OCI-LY7 (cell line): ENCODE data around the gene GPATCH8. TPM values are rescaled to one million over a fixed set of nuclear protein-coding genes. Genes with fewer than 3 reads are reported as not detected.

ENCODE experiments used
- BruUV-seq: library from RNA; stranded (reverse); fragments of 400-500 nt; replicated peaks from 2 replicates; lab custom pipeline; 2021; lab: Mats Ljungman, UMichigan
- CTCF ChIA-PET: fragments of 300-600 bp; sonication (Branson Sonifier 250); formaldehyde crosslinking; loops from one replicate; lab custom pipeline; 2022; ENCODE audit warnings: antibody characterized with exemption; ENCODE audit not compliant: unreplicated experiment; lab: Charles Lee
- POLR2A ChIA-PET: fragments of 300-600 bp; sonication (Branson Sonifier 250); formaldehyde crosslinking; loops from one replicate; lab custom pipeline; 2022; ENCODE audit warnings: antibody characterized with exemption; lab: Charles Lee
- DNase-seq: peaks from one replicate; pipeline ENCODE4 v3.0.0-alpha.2; 2015; ENCODE audit warnings: low spot score
- H2AFZ ChIP-seq: fragments of 200-600 bp; sonication (generic), shearing (Covaris generic); 2 replicates; pipeline ENCODE4 v1.6.1; 2014; ENCODE audit warnings: mild to moderate bottlenecking, antibody characterized with exemption, low read length, moderate library complexity
- H3K27ac ChIP-seq: fragments of 200-600 bp; sonication (generic); 2 replicates; pipeline ENCODE4 v1.5.1; 2014; ENCODE audit warnings: mixed run types, low read depth, mild to moderate bottlenecking, moderate library complexity, low read length, inconsistent platforms; ENCODE audit not compliant: poor library complexity, severe bottlenecking
- H3K36me3 ChIP-seq: fragments of 200-600 bp; sonication (generic); 2 replicates; pipeline ENCODE4 v1.6.1; 2014; ENCODE audit warnings: mild to moderate bottlenecking, antibody characterized with exemption, low read length, moderate library complexity, mixed read lengths; ENCODE audit not compliant: insufficient read depth
- H3K4me1 ChIP-seq: fragments of 200-600 bp; sonication (generic); 2 replicates; pipeline ENCODE4 v1.5.1; 2014; ENCODE audit warnings: mild to moderate bottlenecking, low read length; ENCODE audit not compliant: insufficient read depth, poor library complexity, severe bottlenecking
- H3K4me2 ChIP-seq: fragments of 200-600 bp; sonication (generic); 2 replicates; pipeline ENCODE4 v1.6.1; 2014; ENCODE audit warnings: mild to moderate bottlenecking, low read length
- H3K4me3 ChIP-seq: fragments of 200-600 bp; sonication (generic); 2 replicates; pipeline ENCODE4 v1.5.1; 2014; ENCODE audit warnings: mild to moderate bottlenecking, low read depth, low read length; ENCODE audit not compliant: poor library complexity, severe bottlenecking
- H3K79me2 ChIP-seq: fragments of 200-600 bp; sonication (generic); 2 replicates; pipeline ENCODE4 v1.6.1; 2016; ENCODE audit warnings: low read depth, mild to moderate bottlenecking, low read length, moderate library complexity, mixed read lengths; ENCODE audit not compliant: insufficient read depth
- H3K9me2 ChIP-seq: fragments of 200-600 bp; sonication (generic); 2 replicates; pipeline ENCODE4 v1.6.1; 2016; ENCODE audit warnings: mild to moderate bottlenecking, low read length, mixed read lengths; ENCODE audit not compliant: insufficient read depth
- H3K9me3 ChIP-seq: fragments of 200-600 bp; sonication (generic); 2 replicates; pipeline ENCODE4 v1.6.1; 2014; ENCODE audit warnings: mild to moderate bottlenecking, mixed run types, low read length, mixed read lengths
- H4K20me1 ChIP-seq: fragments of 200-600 bp; sonication (generic); 2 replicates; pipeline ENCODE4 v1.6.1; 2014; ENCODE audit warnings: mild to moderate bottlenecking, antibody characterized with exemption, low read length, moderate library complexity, mixed read lengths; ENCODE audit not compliant: insufficient read depth
- CTCF ChIP-seq: fragments of 200-600 bp; sonication (generic); conservative IDR thresholded peaks from 2 replicates; pipeline ENCODE4 v1.5.1; 2014; ENCODE audit warnings: mild to moderate bottlenecking, antibody characterized with exemption, low read length, moderate library complexity, mixed read lengths
- EZH2phosphoT487 ChIP-seq: fragments of 200-600 bp; sonication (generic); IDR thresholded peaks from 2 replicates; pipeline ENCODE4 v1.6.1; 2018; ENCODE audit warnings: low read depth, borderline replicate concordance, mild to moderate bottlenecking, mixed run types, antibody characterized with exemption, low read length, moderate library complexity, mixed read lengths
- intact Hi-C: fragments of 100-400 bp; cut with micrococcal nuclease; formaldehyde crosslinking; loops from one replicate; pipeline ENCODE4 v1.10.0; 2022; ENCODE audit not compliant: unreplicated experiment
- total RNA-seq, 2 experiments: library from RNA; depleted of rRNA in 1 of 2; stranded (reverse); fragments of >200 nt in 1 of 2; shearing (Covaris generic) in 1 of 2; gene quantifications; 2 replicates each; pipeline ENCODE4 v1.2.3, GENCODE V29; 2014 to 2022

GPATCH8 gene
- total RNA-seq, 2 experiments from 2014 or later: 24.7 to 61.1 TPM

GRCh38 chr17:44499722-44500121 lies 3.5 kb downstream of the GPATCH8 start:
- Histone ChIP-seq H3K9me2 (no peaks in the 10 kb centered on the region), H3K27ac (no peak overlapping the region), H3K36me3 (peaks cover 43% of the 10 kb centered on the region), H3K4me1 (peaks cover 43% of the 10 kb centered on the region), H3K9me3 (no peaks in the 10 kb centered on the region), H3K79me2 (peaks cover 90% of the 10 kb centered on the region), H4K20me1 (peaks cover 40% of the 10 kb centered on the region), H2AFZ (no peak overlapping the region), H3K4me2 (peak overlapping the region; percentile 93), H3K4me3 (peak overlapping the region; percentile 19)
- POLR2A ChIA-PET: interaction anchor here (1.3 to 1.5 kb wide), 2 partner anchors 13 to 22 kb away, joined by 5 read pairs; no protein-coding TSS in a partner anchor
- no TSS peak for BruUV-seq
- no peak for DNase-seq
- CTCF ChIA-PET: no interaction called here
- intact Hi-C loops: loop anchor here (10.0 kb wide), 1 partner anchor 285 kb away; the partner anchor contains the start of gene UBTF
- TF ChIP-seq CTCF (no peak), EZH2phosphoT487 (no peak)

- Histone ChIP-seq H3K36me3 (peaks cover 67% of the 10 kb centered on the region), H4K20me1 (peaks cover 30% of the 10 kb centered on the region)
These were observed 6.4 kb downstream of the GPATCH8 start for GRCh38 chr17:44496815-44497214.

More at GRCh38 chr17:44496815-44497214, 6.4 kb downstream of the GPATCH8 start:
- no peak overlapping the region for H3K4me3 ChIP-seq
- ChIA-PET CTCF (no interaction called here), POLR2A (no interaction called here)
- no peaks in the 10 kb centered on the region for H3K9me3 ChIP-seq
- intact Hi-C loops: no loop called here
- no TSS peak for BruUV-seq
- H3K4me2 ChIP-seq: no peak overlapping the region
- peaks cover 98% of the 10 kb centered on the region for H3K79me2 ChIP-seq
- H3K27ac ChIP-seq: no peak overlapping the region
- H3K9me2 ChIP-seq: no peaks in the 10 kb centered on the region
- H2AFZ ChIP-seq: no peak overlapping the region
- H3K4me1 ChIP-seq: peaks cover 34% of the 10 kb centered on the region
- no peak for DNase-seq
- no peak for TF ChIP-seq EZH2phosphoT487
- no peak for TF ChIP-seq CTCF
